ENCODE results near the gene ASB13. TPM values are rescaled to one million over a fixed set of nuclear protein-coding genes. Genes with fewer than 3 reads are reported as not detected.

The ASB13 gene
- polyA plus RNA-seq, 1 of the 3 experiments (the other 2 are of a cell fraction) = 9.2 TPM

- H3K4me1 ChIP-seq (ENCODE audit: control insufficient read depth in 1 of 2, insufficient read depth in 2 of 2, low read depth in 1 of 2, low read length in 1 of 2) = peaks cover 5 to 14% of the 10 kb centered on the region in 2 experiments; a peak in 1 of 4 replicates
- H3K9ac ChIP-seq = no peak overlapping the region
- no peaks in the 10 kb centered on the region for H4K20me1 ChIP-seq (ENCODE audit: insufficient read depth)
- DNase-seq = no peak
- H3K9me2 ChIP-seq = no peaks in the 10 kb centered on the region
- TF ChIP-seq TCF12 (IDR thresholded peaks at IDR 0.05) = no peak
- no peaks in the 10 kb centered on the region for H3K27me3 ChIP-seq (ENCODE audit: insufficient read depth)
- no peaks in the 10 kb centered on the region for H3K9me3 ChIP-seq
- WGBS (ENCODE audit: low lambda C conversion rate) = no CpG with 5 or more reads among the region's 26 CpGs
- H3K4me2 ChIP-seq = no peak overlapping the region
- ChIA-PET CTCF (interaction anchor here (0.7 to 1.6 kb wide), 5 partner anchors 14 to 182 kb away, joined by 3 to 6 read pairs (median 5); no protein-coding TSS in a partner anchor), POLR2A (no interaction called here)
- H2AFZ ChIP-seq (ENCODE audit: low read depth) = no peak overlapping the region
- H3K36me3 ChIP-seq (replicated peaks in 1 of 2; ENCODE audit: control insufficient read depth in 1 of 2, insufficient read depth in 2 of 2, low read length in 1 of 2) = no peaks in the 10 kb centered on the region
- no peak overlapping the region for H3K4me3 ChIP-seq (ENCODE audit: low read depth in 2 of 2, low read length in 1 of 2)
- H3F3A ChIP-seq (replicated peaks; ENCODE audit: insufficient read depth) = no peaks in the 10 kb centered on the region
- no peaks in the 10 kb centered on the region for H3K79me2 ChIP-seq (ENCODE audit: insufficient read depth)
- no peak overlapping the region for H3K27ac ChIP-seq (ENCODE audit: low read depth in 2 of 2, low read length in 1 of 2)
Measured at GRCh38 chr10:5616046-5616445, 50.3 kb downstream of the ASB13 start.

- ChIA-PET POLR2A (no interaction called here), CTCF (interaction anchor here (1.0 to 3.1 kb wide), 4 partner anchors 7 to 173 kb away, joined by 5 to 22 read pairs (median 6); no protein-coding TSS in a partner anchor)
- DNase-seq = no peak
- no peaks in the 10 kb centered on the region for H3K9me3 ChIP-seq
- 93% methylated on average over 7 of the region's 7 CpGs for WGBS (ENCODE audit: low lambda C conversion rate)
- TF ChIP-seq PBX3 (IDR thresholded peaks at IDR 0.05) (no peak), NRF1 (IDR thresholded peaks at IDR 0.05; ENCODE audit: low read depth, low read length) (no peak), TAF1 (IDR thresholded peaks at IDR 0.05; ENCODE audit: borderline replicate concordance, low read depth, low read length) (no peak), GATA2 (CRISPR knock-in tag; IDR thresholded peaks at IDR 0.05) (no peak), FOSL2 (IDR thresholded peaks at IDR 0.05; ENCODE audit: borderline replicate concordance, low read depth) (no peak), MEF2A (IDR thresholded peaks at IDR 0.05; ENCODE audit: borderline replicate concordance, low read depth) (no peak), TCF12 (IDR thresholded peaks at IDR 0.05) (no peak), TEAD4 (IDR thresholded peaks at IDR 0.05; ENCODE audit: borderline replicate concordance, insufficient read depth) (no peak), YY1 (IDR thresholded peaks at IDR 0.05; ENCODE audit: low read depth) (no peak), FOXM1 (IDR thresholded peaks at IDR 0.05; ENCODE audit: low read depth) (no peak), JUND (IDR thresholded peaks at IDR 0.05) (no peak), SMC3 (IDR thresholded peaks at IDR 0.05; ENCODE audit: low read depth, low read length) (no peak), RFX5 (IDR thresholded peaks at IDR 0.05; ENCODE audit: low read length) (no peak)
- no peaks in the 10 kb centered on the region for H3K27me3 ChIP-seq (ENCODE audit: insufficient read depth)
- no peak overlapping the region for H3K4me3 ChIP-seq (ENCODE audit: low read depth in 2 of 2, low read length in 1 of 2)
- no peaks in the 10 kb centered on the region for H3K9me2 ChIP-seq
- no peaks in the 10 kb centered on the region for H3F3A ChIP-seq (replicated peaks; ENCODE audit: insufficient read depth)
- no peaks in the 10 kb centered on the region for H3K36me3 ChIP-seq (replicated peaks in 1 of 2; ENCODE audit: control insufficient read depth in 1 of 2, insufficient read depth in 2 of 2, low read length in 1 of 2)
- no peaks in the 10 kb centered on the region for H4K20me1 ChIP-seq (ENCODE audit: insufficient read depth)
- H3K27ac ChIP-seq (ENCODE audit: low read depth in 2 of 2, low read length in 1 of 2) = no peak overlapping the region
- H2AFZ ChIP-seq (ENCODE audit: low read depth) = no peak overlapping the region
- no peak overlapping the region for H3K4me2 ChIP-seq
- no peaks in the 10 kb centered on the region for H3K79me2 ChIP-seq (ENCODE audit: insufficient read depth)
- no peak overlapping the region for H3K9ac ChIP-seq
- peaks cover 5 to 14% of the 10 kb centered on the region in 2 experiments; a peak in 1 of 4 replicates for H3K4me1 ChIP-seq (ENCODE audit: control insufficient read depth in 1 of 2, insufficient read depth in 2 of 2, low read depth in 1 of 2, low read length in 1 of 2)
Measured at GRCh38 chr10:5615316-5615715, 51.1 kb downstream of the ASB13 start.
